Caco-2 (cell line): Measurements from ENCODE around the gene CRISPLD2. TPM values are rescaled to one million over a fixed set of nuclear protein-coding genes. Genes with fewer than 3 reads are reported as not detected.

Source experiments
- BruUV-seq: library from RNA; stranded (reverse); fragments of 400-500 nt; replicated peaks from 2 replicates; lab custom pipeline; 2021; lab: Mats Ljungman, UMichigan
- CTCF ChIA-PET: fragments of 300-600 bp; sonication (Branson Sonifier 250); formaldehyde crosslinking; loops from one replicate; lab custom pipeline; 2022; ENCODE audit warnings: antibody characterized with exemption; lab: Charles Lee
- POLR2A ChIA-PET: fragments of 300-600 bp; sonication (Branson Sonifier 250); formaldehyde crosslinking; loops from one replicate; lab custom pipeline; 2022; ENCODE audit warnings: antibody characterized with exemption; lab: Charles Lee
- DNase-seq, 2 experiments: peaks; one replicate each; pipeline versions ENCODE4 v3.0.0 to v3.0.0-alpha.2; 2020 to 2022
- H3K27me3 ChIP-seq: replicated peaks from 2 replicates; pipeline ENCODE4 v1.6.0; 2011; ENCODE audit warnings: low read length; ENCODE audit not compliant: control insufficient read depth, insufficient read depth
- H3K36me3 ChIP-seq: 2 replicates; pipeline ENCODE4 v1.5.1; 2011; ENCODE audit warnings: low read length; ENCODE audit not compliant: control insufficient read depth, insufficient read depth
- H3K4me1 ChIP-seq: fragments of 250-450 bp; sonication (Bioruptor Pico); 2 replicates; pipeline ENCODE4 v1.5.1; 2020; ENCODE audit warnings: mild to moderate bottlenecking
- H3K4me3 ChIP-seq: 2 replicates; pipeline ENCODE4 v1.5.1; 2011; ENCODE audit warnings: low read depth, mild to moderate bottlenecking, control low read depth, low read length
- H3K9me3 ChIP-seq: fragments of 250-450 bp; sonication (Bioruptor Pico); 2 replicates; pipeline ENCODE4 v1.5.1; 2020; ENCODE audit warnings: mild to moderate bottlenecking, moderate library complexity
- H3K27ac Mint-ChIP-seq: one replicate; pipeline ENCODE4 v1.8.0; 2022; ENCODE audit warnings: mixed read lengths; ENCODE audit not compliant: unreplicated experiment
- H3K27me3 Mint-ChIP-seq: one replicate; pipeline ENCODE4 v1.8.0; 2022; ENCODE audit warnings: mixed read lengths; ENCODE audit not compliant: insufficient read depth, unreplicated experiment
- H3K36me3 Mint-ChIP-seq: one replicate; pipeline ENCODE4 v1.8.0; 2022; ENCODE audit warnings: mild to moderate bottlenecking, mixed read lengths; ENCODE audit not compliant: insufficient read depth, unreplicated experiment
- H3K4me1 Mint-ChIP-seq: one replicate; pipeline ENCODE4 v1.8.0; 2022; ENCODE audit warnings: low read depth, mixed read lengths; ENCODE audit not compliant: unreplicated experiment
- H3K4me3 Mint-ChIP-seq: one replicate; pipeline ENCODE4 v1.8.0; 2022; ENCODE audit warnings: mild to moderate bottlenecking, moderate library complexity, mixed read lengths; ENCODE audit not compliant: unreplicated experiment
- H3K9me3 Mint-ChIP-seq: one replicate; pipeline ENCODE4 v1.8.0; 2022; ENCODE audit warnings: mixed read lengths; ENCODE audit not compliant: unreplicated experiment
- intact Hi-C: fragments of 100-400 bp; cut with micrococcal nuclease; formaldehyde crosslinking; loops from one replicate; pipeline ENCODE4 v1.10.0; 2022; ENCODE audit not compliant: unreplicated experiment
- total RNA-seq: library from RNA; stranded (reverse); gene quantifications from 2 replicates; pipeline ENCODE4 v1.2.3, GENCODE V29; 2022
- TF ChIP-seq, protein P1 (sequence below), 2 experiments: fragments of 200-600 bp in 1 of 2; IDR thresholded peaks; 1 replicate in 1 of 2; 2 replicates in 1 of 2; pipeline versions ENCODE4 v1.5.1 to v1.8.0; 2011 to 2022; ENCODE audit warnings: antibody characterized with exemption in 1 of 2, control low read depth in 1 of 2, inconsistent platforms in 1 of 2, low read depth in 1 of 2, low read length in 1 of 2, mild to moderate bottlenecking in 1 of 2, moderate library complexity in 1 of 2; ENCODE audit not compliant: insufficient read depth in 1 of 2, severe bottlenecking in 1 of 2, unreplicated experiment in 1 of 2

Gene CRISPLD2
- total RNA-seq, 1 experiment from 2014 or later, result 4.0 TPM

DNA sequence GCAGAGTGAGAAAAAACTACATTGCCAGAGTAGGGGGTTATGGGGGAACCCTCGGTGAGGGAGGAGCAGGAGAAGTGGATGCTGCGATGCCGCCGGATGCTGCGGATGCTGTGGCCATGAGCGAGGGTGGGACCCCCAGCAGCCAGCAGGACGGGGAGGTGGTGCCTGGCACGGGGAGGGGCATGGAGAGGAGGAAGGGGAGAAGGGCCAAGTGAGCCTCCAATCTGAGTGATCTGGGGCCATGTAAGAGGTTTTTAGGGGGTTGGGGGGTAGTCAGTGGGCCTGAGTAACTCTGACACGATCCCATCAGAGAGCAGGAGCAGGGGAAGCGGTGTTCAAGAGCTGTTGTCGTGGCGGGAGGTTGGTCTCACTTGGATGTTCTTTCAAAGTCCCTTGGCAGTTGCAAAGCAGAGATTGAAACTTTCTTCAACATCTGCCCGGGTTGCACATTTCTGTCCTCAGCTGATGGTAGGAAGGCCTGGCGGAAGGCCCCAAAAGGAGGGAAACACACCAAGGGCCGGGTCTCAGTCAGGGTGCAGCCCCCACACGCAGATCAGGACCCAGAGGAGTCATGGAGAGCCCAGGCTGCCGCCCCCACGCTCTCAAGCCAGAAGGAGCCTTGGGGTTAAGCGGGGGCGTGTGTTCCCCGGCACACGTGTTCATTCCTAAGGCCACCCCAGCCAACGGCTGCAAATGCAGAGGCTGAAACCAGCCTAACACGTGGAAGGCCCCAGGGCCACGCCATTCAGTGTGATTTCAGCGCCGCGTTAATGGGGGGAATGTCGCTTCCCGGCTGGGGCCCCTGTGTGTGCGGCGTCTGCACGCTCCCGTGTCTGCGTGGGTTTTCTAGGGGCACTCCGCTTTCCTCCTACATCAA is 109.9 kb downstream of the CRISPLD2 start:
- H3K36me3 ChIP-seq, result no peaks in the 10 kb centered on the region
- Mint-ChIP-seq H3K27ac (no peak overlapping the region), H3K4me3 (no peak overlapping the region), H3K27me3 (no peaks in the 10 kb centered on the region), H3K9me3 (no peaks in the 10 kb centered on the region), H3K36me3 (no peaks in the 10 kb centered on the region), H3K4me1 (peaks cover 2% of the 10 kb centered on the region)
- no TSS peak for BruUV-seq
- ChIA-PET POLR2A (no interaction called here), CTCF (interaction anchor here (0.6 to 0.7 kb wide), 2 partner anchors 15 to 107 kb away, joined by 3 to 4 read pairs; no protein-coding TSS in a partner anchor)
- intact Hi-C loops, result no loop called here
- peak in 1 of 2 experiments; percentile 29 for DNase-seq
- TF ChIP-seq, protein P1, sequence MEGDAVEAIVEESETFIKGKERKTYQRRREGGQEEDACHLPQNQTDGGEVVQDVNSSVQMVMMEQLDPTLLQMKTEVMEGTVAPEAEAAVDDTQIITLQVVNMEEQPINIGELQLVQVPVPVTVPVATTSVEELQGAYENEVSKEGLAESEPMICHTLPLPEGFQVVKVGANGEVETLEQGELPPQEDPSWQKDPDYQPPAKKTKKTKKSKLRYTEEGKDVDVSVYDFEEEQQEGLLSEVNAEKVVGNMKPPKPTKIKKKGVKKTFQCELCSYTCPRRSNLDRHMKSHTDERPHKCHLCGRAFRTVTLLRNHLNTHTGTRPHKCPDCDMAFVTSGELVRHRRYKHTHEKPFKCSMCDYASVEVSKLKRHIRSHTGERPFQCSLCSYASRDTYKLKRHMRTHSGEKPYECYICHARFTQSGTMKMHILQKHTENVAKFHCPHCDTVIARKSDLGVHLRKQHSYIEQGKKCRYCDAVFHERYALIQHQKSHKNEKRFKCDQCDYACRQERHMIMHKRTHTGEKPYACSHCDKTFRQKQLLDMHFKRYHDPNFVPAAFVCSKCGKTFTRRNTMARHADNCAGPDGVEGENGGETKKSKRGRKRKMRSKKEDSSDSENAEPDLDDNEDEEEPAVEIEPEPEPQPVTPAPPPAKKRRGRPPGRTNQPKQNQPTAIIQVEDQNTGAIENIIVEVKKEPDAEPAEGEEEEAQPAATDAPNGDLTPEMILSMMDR (IDR thresholded peaks at IDR 0.05; ENCODE audit: insufficient read depth in 1 of 2, low read depth in 1 of 2, low read length in 1 of 2, severe bottlenecking in 1 of 2, unreplicated experiment in 1 of 2), result no peak
- no peak overlapping the region for H3K4me3 ChIP-seq
- H3K4me1 ChIP-seq, result peaks cover 9% of the 10 kb centered on the region
- H3K9me3 ChIP-seq, result no peaks in the 10 kb centered on the region; the same call in 1 of the 2 replicates
- H3K27me3 ChIP-seq, result no peaks in the 10 kb centered on the region

DNA sequence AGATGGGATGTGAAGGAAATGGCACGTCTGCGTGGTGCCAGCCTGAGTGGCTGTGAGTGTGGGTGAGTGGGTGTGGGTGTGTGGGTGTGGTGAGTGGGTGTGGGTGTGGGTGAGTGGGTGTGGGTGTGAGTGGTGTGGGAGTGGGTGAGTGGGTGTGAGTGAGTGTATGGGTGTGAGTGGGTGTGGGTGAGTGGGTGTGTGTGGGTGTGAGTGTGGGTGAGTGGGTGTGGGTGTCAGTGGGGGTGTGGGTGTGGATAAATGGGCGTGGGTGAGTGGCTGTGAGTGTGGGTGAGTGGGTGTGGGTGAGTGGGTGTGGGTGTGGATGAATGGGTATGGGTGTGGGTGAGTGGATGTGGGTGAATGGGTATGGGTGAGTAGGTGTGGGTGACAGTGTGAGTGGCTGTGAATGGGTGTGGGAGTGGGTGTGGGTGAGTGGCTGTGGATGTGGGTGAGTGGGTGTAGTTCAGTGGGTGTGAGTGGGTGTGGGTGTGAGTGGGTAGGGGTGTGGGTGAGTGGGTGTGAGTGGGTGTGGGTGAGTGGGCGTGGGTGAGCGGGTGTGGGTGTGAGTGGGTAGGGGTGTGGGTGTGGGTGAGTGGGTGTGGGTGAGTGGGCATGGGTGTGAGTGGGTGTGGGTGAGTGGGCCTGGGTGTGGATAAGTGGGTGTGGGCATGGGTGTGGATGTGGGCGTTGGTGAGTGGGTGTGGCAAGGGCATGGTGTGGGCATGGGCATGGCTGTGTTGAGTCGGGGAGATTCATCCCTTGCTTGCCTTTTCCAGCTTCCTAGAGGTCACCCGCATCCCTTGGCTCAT is 110.7 kb downstream of the CRISPLD2 start:
- no peaks in the 10 kb centered on the region for H3K27me3 ChIP-seq

More for the DNA sequence above, 110.7 kb downstream of the CRISPLD2 start:
- ChIA-PET POLR2A (no interaction called here), CTCF (interaction anchor here (1.9 kb wide), 1 partner anchor 22 kb away, joined by 12 read pairs; no protein-coding TSS in a partner anchor)
- TF ChIP-seq, protein P1 (IDR thresholded peaks at IDR 0.05; ENCODE audit: insufficient read depth in 1 of 2, low read depth in 1 of 2, low read length in 1 of 2, severe bottlenecking in 1 of 2, unreplicated experiment in 1 of 2), result no peak
- H3K36me3 ChIP-seq, result no peaks in the 10 kb centered on the region
- Mint-ChIP-seq H3K27me3 (no peaks in the 10 kb centered on the region), H3K4me3 (no peak overlapping the region), H3K27ac (no peak overlapping the region), H3K36me3 (no peaks in the 10 kb centered on the region), H3K4me1 (no peaks in the 10 kb centered on the region), H3K9me3 (no peaks in the 10 kb centered on the region)
- no peaks in the 10 kb centered on the region; the same call in 1 of the 2 replicates for H3K9me3 ChIP-seq
- H3K4me3 ChIP-seq, result no peak overlapping the region
- intact Hi-C loops, result no loop called here
- no peak for DNase-seq
- no TSS peak for BruUV-seq
- peaks cover under 1% of the 10 kb centered on the region; the same call in 1 of the 2 replicates for H3K4me1 ChIP-seq
